GM23338 (cell line): ENCODE data around the gene HHAT. TPM values are rescaled to one million over a fixed set of nuclear protein-coding genes. Genes with fewer than 3 reads are reported as not detected.

ENCODE experiments used
- CREB1 ChIP-seq: fragments of 250-450 bp; sonication (Bioruptor Pico); IDR thresholded peaks from 2 replicates; pipeline ENCODE4 v1.5.0; 2020; ENCODE audit warnings: low read depth, mild to moderate bottlenecking, moderate library complexity
- EZH2phosphoT487 ChIP-seq: fragments of 200-600 bp; sonication (generic); IDR thresholded peaks from one replicate; pipeline ENCODE4 v1.8.1; 2018; ENCODE audit warnings: antibody characterized with exemption; ENCODE audit not compliant: unreplicated experiment
- REST ChIP-seq: IDR thresholded peaks from one replicate; pipeline ENCODE4 v1.6.1; 2018; ENCODE audit warnings: antibody characterized with exemption; ENCODE audit not compliant: unreplicated experiment
- ZNF114 ChIP-seq: fragments of 250-450 bp; sonication (Bioruptor Pico); IDR thresholded peaks from 2 replicates; pipeline ENCODE4 v1.5.0; 2020; ENCODE audit warnings: mild to moderate bottlenecking, moderate library complexity
- ZNF331 ChIP-seq: fragments of 250-450 bp; sonication (Bioruptor Pico); IDR thresholded peaks from 2 replicates; pipeline ENCODE4 v1.5.0; 2020; ENCODE audit warnings: low read depth, mild to moderate bottlenecking, moderate library complexity
- ZNF462 ChIP-seq: fragments of 250-450 bp; sonication (Bioruptor Pico); IDR thresholded peaks from 2 replicates; pipeline ENCODE4 v1.5.0; 2020; ENCODE audit warnings: mild to moderate bottlenecking, moderate library complexity
- polyA plus RNA-seq: library from polyadenylated mRNA; unstranded; fragments of >200 nt; fragmentation: Nextera tagmentation; extraction: Ambion mirVana; gene quantifications from 2 replicates; pipeline ENCODE4 v1.2.1, GENCODE V29; 2016
- total RNA-seq: library from RNA; depleted of rRNA; stranded (reverse); fragments of >200 nt; shearing (Covaris generic); gene quantifications from 2 replicates; pipeline ENCODE4 v1.2.3, GENCODE V29; 2014
- TF ChIP-seq, protein P1 (sequence below), 2 experiments: fragments of 200-600 bp in 1 of 2; sonication (generic) in 1 of 2; conservative IDR thresholded peaks; 2 replicates each; pipeline versions ENCODE4 v1.5.1 to v1.6.1; 2016 to 2017; ENCODE audit warnings: antibody characterized with exemption in 2 of 2, low read depth in 2 of 2, mild to moderate bottlenecking in 2 of 2, moderate library complexity in 1 of 2

The HHAT gene
- total and polyA plus RNA-seq, 2 experiments from 2014 or later = 0.11 to 0.66 TPM

GRCh38 chr1:210437111-210437510 is 108.4 kb downstream of the HHAT start (continued):
- TF ChIP-seq ZNF462 (no peak), ZNF114 (CRISPR knock-in tag) (no peak), CREB1 (no peak), REST (no peak), ZNF331 (no peak), EZH2phosphoT487 (no peak)
- TF ChIP-seq, protein P1, sequence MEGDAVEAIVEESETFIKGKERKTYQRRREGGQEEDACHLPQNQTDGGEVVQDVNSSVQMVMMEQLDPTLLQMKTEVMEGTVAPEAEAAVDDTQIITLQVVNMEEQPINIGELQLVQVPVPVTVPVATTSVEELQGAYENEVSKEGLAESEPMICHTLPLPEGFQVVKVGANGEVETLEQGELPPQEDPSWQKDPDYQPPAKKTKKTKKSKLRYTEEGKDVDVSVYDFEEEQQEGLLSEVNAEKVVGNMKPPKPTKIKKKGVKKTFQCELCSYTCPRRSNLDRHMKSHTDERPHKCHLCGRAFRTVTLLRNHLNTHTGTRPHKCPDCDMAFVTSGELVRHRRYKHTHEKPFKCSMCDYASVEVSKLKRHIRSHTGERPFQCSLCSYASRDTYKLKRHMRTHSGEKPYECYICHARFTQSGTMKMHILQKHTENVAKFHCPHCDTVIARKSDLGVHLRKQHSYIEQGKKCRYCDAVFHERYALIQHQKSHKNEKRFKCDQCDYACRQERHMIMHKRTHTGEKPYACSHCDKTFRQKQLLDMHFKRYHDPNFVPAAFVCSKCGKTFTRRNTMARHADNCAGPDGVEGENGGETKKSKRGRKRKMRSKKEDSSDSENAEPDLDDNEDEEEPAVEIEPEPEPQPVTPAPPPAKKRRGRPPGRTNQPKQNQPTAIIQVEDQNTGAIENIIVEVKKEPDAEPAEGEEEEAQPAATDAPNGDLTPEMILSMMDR (conservative IDR thresholded peaks at IDR 0.05; ENCODE audit: low read depth in 2 of 2) = no peak
